HG03039 (cell line): Measurements from ENCODE around the gene PANX1.
A peak's percentile ranks its signal among the peaks of the same experiment; 100 is the strongest.
"Not testable (repeated sequence)": the region's sequence is repeated elsewhere in the genome, so short reads cannot be mapped to it uniquely, and the experiment has no call there.

Source experiments
- ATAC-seq: cut with Tn5 transposase; IDR thresholded peaks from one replicate; pipeline ENCODE4 v1.9.1; 2021; ENCODE audit warnings: mild to moderate bottlenecking, moderate library complexity; ENCODE audit not compliant: unreplicated experiment

Gene PANX1, protein sequence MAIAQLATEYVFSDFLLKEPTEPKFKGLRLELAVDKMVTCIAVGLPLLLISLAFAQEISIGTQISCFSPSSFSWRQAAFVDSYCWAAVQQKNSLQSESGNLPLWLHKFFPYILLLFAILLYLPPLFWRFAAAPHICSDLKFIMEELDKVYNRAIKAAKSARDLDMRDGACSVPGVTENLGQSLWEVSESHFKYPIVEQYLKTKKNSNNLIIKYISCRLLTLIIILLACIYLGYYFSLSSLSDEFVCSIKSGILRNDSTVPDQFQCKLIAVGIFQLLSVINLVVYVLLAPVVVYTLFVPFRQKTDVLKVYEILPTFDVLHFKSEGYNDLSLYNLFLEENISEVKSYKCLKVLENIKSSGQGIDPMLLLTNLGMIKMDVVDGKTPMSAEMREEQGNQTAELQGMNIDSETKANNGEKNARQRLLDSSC

DNA sequence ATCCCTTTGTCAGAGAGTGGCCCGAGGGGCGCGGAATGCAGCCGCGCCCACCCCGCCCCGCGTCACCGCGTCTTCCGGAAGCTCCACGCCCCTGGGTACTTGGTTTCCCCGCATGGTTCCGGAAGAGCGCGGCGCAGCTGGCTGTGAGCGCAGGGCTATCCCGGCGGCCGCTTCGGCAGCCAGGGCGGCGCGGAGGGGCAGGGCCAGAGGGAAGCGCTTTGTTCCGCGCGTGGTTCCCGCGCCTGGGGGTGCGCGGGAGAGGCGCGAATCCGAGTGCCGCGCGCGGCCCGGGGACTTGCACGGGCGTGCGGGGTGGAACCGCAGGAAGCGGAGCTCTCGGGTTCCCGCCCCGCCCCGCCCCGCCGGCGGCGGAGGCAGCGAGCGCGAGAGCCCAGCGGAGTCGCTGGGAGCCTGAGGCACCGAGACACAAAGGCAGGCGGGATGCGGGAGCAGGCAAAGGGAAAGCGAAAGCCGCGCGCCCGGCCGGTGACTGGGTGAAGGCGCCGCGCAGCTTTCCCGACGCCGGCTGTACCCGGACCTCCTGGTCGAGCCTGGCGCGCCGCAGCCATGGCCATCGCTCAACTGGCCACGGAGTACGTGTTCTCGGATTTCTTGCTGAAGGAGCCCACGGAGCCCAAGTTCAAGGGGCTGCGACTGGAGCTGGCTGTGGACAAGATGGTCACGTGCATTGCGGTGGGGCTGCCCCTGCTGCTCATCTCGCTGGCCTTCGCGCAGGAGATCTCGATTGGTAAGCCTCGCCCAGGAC, at the start of gene PANX1:
Gene PANX1 (plus strand): TSS at position 96 of the 766 bp plus-strand sequence. CDS start 472 bp downstream, at position 568.
- peak; percentile 93 for ATAC-seq

DNA sequence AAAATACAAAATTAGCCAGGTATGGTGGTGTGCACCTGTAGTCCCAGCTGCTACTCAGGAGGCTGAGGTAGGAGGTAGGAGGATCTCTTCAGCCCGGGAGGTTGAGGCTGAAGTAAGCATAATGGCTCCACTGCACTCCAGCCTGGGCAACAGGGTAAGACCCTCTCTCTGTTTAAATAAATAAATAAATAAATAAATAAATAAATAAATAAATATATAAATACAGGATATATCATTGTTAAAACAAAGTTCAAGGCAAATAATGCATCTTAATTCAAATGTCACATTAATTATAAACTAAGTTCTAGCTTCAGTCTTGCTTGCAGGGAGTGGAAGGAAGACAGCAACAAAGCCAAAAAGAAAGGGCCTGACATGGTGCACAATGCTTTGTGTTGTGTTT, 44.5 kb upstream of the PANX1 start:
- ATAC-seq: no peak

DNA sequence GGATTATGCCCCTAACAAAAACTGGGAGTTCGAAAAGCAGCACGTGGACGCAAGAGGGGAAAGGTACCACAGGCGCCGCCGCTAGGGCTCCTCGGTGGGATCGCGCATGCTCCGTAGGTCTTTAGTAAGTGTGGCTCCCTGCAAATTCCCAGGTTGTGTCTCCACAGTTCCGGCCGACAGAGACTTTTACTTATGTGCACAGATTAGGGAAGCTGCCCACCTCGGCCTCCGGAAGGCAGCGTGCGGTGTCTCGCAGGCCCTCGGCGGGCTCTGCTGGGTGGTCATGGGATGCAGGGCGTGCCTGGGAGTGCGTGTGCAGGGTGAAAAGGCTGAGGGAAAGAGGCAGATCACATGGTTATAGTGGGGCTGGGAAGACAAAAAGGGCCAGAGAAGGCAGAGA, 39.7 kb upstream of the PANX1 start:
- no peak for ATAC-seq

DNA sequence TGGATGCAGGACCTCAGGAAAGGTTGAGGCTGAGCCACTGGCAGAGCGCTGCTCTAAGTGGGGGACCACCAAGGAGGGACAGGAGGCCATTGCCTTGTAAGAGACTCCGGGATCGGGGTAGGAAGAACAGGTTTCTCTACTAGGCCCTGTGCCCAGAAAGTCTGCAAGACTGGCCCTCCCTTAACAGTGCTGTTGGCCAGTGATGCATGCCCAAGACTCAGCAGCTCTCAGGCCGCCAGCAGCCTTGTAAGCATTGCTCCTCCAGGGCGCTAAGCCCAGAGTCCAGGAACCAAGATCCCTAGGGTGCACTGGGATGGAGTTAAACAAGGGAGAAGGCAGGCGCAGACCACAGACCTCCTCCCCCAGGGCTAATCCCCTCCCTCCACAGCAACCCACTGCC, 39.3 kb upstream of the PANX1 start:
- ATAC-seq: no peak

- no peak for ATAC-seq
Measured at GRCh38 chr11:94090401-94090800, 38.2 kb upstream of the PANX1 start.

DNA sequence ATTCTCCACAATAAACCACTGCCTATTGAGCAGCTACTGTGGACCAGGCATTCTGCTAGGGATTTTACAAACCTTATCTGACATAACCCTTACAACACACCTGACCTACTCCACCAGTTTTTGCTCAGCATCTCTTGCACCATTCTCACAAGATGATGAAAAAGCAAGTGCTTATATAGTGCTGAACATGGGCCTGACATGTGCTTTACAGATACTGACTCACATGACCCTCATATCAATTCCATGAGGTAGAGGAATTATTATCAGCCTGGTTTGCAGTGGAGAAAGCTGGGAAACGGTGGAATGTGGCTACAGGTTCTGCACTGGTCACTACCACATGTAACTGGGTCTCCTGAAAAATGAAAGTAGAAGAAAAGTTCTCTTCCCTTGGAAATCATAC, 37.5 kb upstream of the PANX1 start:
- ATAC-seq: no peak

GRCh38 chr11:94100253-94100652, 28.4 kb upstream of the PANX1 start:
- no peak for ATAC-seq

DNA sequence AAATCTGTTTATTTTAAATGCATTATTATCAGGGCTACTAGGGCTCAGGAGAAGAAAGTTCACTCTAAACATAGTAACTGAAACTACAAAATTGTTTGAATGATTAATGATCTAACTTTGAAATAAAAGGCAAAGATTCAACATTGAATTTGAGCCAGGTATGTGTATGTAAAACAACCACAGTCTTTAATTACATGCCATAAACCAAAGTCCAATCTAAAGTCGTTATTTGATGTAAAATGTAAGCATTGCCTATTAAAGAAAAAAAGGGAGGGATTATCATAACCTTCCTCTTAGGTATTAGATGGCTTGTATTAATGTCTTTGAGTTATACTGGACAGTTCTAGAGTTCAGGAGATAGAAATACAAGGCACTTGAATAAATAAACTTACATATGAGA, 25.2 kb upstream of the PANX1 start:
- no peak for ATAC-seq

DNA sequence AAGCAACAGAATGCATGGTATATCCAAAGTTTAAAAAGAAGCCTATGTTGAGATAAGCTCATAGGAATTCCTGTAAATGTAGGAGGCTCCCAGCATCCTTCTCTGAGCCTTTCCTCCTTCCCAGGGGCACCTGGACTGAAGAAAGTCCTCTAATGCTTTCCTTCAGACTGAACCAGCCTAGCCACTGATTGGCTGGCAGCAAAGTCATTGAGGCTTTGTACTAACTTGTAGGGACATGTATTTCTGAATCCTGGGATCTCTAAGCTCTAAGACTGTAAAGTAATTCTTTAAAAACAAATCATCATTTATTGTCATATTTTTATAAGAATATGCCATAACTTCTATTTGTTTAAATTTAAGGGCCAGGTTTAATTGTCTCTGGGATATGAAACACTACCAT, 23.9 kb upstream of the PANX1 start:
- no peak for ATAC-seq

DNA sequence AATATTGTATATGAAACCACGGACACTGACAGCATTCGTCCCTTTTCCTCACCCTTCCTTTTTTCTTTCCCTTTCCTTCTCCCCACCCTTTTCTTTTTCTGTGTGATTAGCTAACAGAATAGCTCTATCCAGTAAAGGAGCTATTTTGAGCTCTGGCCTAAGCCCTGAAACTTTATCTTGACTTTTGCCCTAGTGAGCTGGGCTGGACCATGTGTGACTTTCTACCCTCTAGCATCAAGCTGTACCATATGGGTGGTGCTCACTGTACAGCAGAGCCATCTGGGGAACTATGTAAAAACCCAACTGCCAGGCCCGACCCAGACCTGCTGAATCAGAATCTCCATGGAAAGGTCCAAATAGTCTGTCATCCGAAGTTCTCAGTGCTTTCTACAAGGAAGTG, 21.9 kb upstream of the PANX1 start:
- no peak for ATAC-seq

GRCh38 chr11:94107363-94107762, 21.3 kb upstream of the PANX1 start:
- no peak for ATAC-seq

GRCh38 chr11:94111241-94111640, 17.4 kb upstream of the PANX1 start:
- no peak for ATAC-seq

GRCh38 chr11:94111660-94112059, 17.0 kb upstream of the PANX1 start:
- ATAC-seq: no peak

DNA sequence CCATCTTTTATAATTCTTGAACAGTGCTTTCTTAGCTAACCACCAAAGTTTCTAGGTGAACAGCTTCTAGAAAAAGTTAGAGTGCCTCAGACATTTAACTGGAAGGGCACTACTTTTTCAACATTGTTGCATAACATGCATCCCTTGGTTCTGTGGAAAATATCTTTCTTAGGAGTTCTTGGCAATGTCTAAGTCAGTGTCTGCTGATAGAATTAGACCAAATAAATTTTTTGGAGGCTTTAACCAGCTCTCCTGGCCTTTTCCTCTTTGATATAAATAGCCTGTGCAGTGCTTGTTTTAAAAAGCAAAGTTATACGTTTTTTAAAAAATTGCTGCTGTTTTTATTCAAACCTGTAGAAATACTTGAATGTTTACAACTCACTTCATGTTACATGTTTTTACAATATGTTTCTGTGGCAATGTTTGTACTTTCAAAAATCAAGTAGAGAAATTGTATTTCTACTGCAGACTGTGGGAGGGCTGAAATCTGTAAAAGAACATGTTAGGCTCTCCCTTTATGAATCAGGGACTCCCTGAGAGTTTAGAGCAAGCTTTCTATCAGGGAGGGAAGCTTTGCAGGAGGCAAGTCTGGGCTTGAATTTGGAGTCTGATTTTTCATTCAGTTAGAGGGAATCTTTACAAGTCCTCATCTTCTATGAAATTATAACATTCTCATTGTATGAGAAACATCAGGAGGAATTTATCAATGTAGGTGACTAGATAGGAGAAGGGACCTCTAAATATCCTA, 16.3 kb upstream of the PANX1 start:
- no peak for ATAC-seq

- no peak for ATAC-seq
Measured at GRCh38 chr11:94117197-94117574, 11.5 kb upstream of the PANX1 start.

GRCh38 chr11:94117871-94118270, 10.8 kb upstream of the PANX1 start:
- ATAC-seq: no peak

GRCh38 chr11:94119676-94120075, 9.0 kb upstream of the PANX1 start:
- ATAC-seq: not testable (repeated sequence)

DNA sequence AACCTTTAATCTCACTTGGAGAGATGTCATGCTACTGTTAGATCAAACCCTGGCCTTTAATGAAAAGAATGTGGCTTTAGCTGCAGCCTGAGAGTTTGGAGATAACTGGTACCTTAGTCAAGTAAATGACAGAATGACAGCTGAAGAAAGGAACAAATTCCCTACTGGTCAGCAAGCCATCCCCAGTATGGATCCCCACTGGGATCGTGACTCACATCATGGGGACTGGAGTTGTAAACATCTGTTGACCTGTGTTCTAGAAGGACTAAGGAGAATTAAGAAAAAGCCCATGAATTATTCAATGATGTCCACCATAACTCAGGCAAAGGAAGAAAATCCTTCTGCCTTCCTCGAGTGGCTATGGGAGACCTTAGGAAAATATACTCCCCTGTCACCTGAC, 8.1 kb upstream of the PANX1 start:
- not testable (repeated sequence) for ATAC-seq

- ATAC-seq: no peak
Measured at GRCh38 chr11:94120946-94121345, 7.7 kb upstream of the PANX1 start.

- ATAC-seq: no peak
Measured at GRCh38 chr11:94125407-94126115, 3.1 kb upstream of the PANX1 start.

DNA sequence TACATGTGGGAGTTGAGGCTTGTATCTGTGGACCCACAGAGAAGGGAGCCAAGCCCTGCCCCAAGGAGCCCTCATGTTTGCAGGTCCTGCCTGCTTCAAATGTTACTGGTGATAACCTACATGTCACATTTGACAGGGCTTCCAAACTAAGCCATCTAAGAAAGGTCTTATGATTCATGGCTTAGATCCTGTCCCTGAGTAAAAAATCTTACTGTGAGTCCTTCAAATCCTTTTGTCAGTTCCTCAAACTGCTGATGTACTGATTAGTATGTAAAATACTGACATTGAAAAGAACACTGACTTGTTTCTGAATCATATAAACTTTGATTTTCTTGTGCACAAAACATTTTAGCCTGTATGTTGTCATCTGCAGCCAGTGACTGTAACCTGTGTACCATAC, 1.0 kb upstream of the PANX1 start:
- ATAC-seq: no peak
